Hypothalamus (tissue), 51 donors: Measurements from ENCODE around the gene CLDN5.
"Not testable (repeated sequence)": the region's sequence is repeated elsewhere in the genome, so short reads cannot be mapped to it uniquely, and the experiment has no call there.

Experiments used
- DNase-seq, 51 donors: peaks; one replicate each; lab custom pipeline; 2025; lab: John Stamatoyannopoulos, UW

CLDN5 gene

GRCh38 chr22:19548964-19549363, 24.8 kb upstream of the CLDN5 start:
- DNase-seq = no peak

GRCh38 chr22:19548427-19548826, 24.2 kb upstream of the CLDN5 start:
- not testable (repeated sequence) for DNase-seq

- no peak for DNase-seq
Observed at GRCh38 chr22:19547620-19548019, 23.4 kb upstream of the CLDN5 start.

- DNase-seq = no peak
Observed at GRCh38 chr22:19546680-19547079, 22.5 kb upstream of the CLDN5 start.

GRCh38 chr22:19545935-19546207, 21.7 kb upstream of the CLDN5 start:
- DNase-seq = no peak

GRCh38 chr22:19543970-19544708, 19.9 kb upstream of the CLDN5 start:
- no peak for DNase-seq

GRCh38 chr22:19540394-19540793, 16.2 kb upstream of the CLDN5 start:
- DNase-seq = no peak

GRCh38 chr22:19537941-19538488, 13.8 kb upstream of the CLDN5 start:
- DNase-seq = no peak

GRCh38 chr22:19536564-19536963, 12.4 kb upstream of the CLDN5 start:
- DNase-seq = no peak

GRCh38 chr22:19535001-19535400, 10.8 kb upstream of the CLDN5 start:
- DNase-seq = no peak

GRCh38 chr22:19533857-19534256, 9.6 kb upstream of the CLDN5 start:
- DNase-seq = no peak

GRCh38 chr22:19533049-19533626, 8.9 kb upstream of the CLDN5 start:
- DNase-seq = no peak

- not testable (repeated sequence) for DNase-seq
Observed at GRCh38 chr22:19531327-19531726, 7.1 kb upstream of the CLDN5 start.

GRCh38 chr22:19530751-19531150, 6.5 kb upstream of the CLDN5 start:
- no peak for DNase-seq

- DNase-seq = no peak
Observed at GRCh38 chr22:19529811-19530210, 5.6 kb upstream of the CLDN5 start.

- no peak for DNase-seq
Observed at GRCh38 chr22:19527861-19528417, 3.7 kb upstream of the CLDN5 start.

- no peak for DNase-seq
Observed at GRCh38 chr22:19527321-19527721, 3.1 kb upstream of the CLDN5 start.

GRCh38 chr22:19526702-19527111, 2.5 kb upstream of the CLDN5 start:
- no peak for DNase-seq

- DNase-seq = no peak
Observed at GRCh38 chr22:19526076-19526701, 2.0 kb upstream of the CLDN5 start.

GRCh38 chr22:19525666-19526065, 1.5 kb upstream of the CLDN5 start:
- DNase-seq = no peak

- no peak for DNase-seq
Observed at GRCh38 chr22:19525116-19525660, 978 bp upstream of the CLDN5 start.
